Measurements from ENCODE around the gene FAM110A. TPM values are rescaled to one million over a fixed set of nuclear protein-coding genes. Genes with fewer than 3 reads are reported as not detected.

The FAM110A gene
- total and polyA plus RNA-seq, 9 of the 15 experiments (the other 6 are each of a cell fraction or from before 2014, with no cell fraction given): 0.73 to 15.5 (median 3.6) TPM

GRCh38 chr20:843912-844311 is 10.4 kb downstream of the FAM110A start (continued):
- TF ChIP-seq ZNF146 (CRISPR knock-in tag; IDR thresholded peaks at IDR 0.05; ENCODE audit: unreplicated experiment): no peak
- TF ChIP-seq RBM17 (IDR thresholded peaks at IDR 0.05; ENCODE audit: borderline replicate concordance, low read depth, low read length): no peak
- TF ChIP-seq ZNF311 (CRISPR knock-in tag; IDR thresholded peaks at IDR 0.05): no peak
- no peak for TF ChIP-seq FOXM1 (IDR thresholded peaks at IDR 0.05; ENCODE audit: low read depth)
- TF ChIP-seq FOXM1 (CRISPR knock-in tag; IDR thresholded peaks at IDR 0.05; ENCODE audit: low read depth): no peak
- TF ChIP-seq ZSCAN29 (IDR thresholded peaks at IDR 0.05): no peak
- TF ChIP-seq DEAF1 (CRISPR knock-in tag; IDR thresholded peaks at IDR 0.05): no peak
- TF ChIP-seq CC2D1A (IDR thresholded peaks at IDR 0.05): no peak
- no peak for TF ChIP-seq SIN3A (IDR thresholded peaks at IDR 0.05; ENCODE audit: borderline replicate concordance in 2 of 2, control insufficient read depth in 1 of 2, low read depth in 2 of 2, low read length in 2 of 2)
- no peak for TF ChIP-seq ZNF174 (CRISPR knock-in tag; IDR thresholded peaks at IDR 0.05)
- TF ChIP-seq NCOA4 (IDR thresholded peaks at IDR 0.05; ENCODE audit: partially characterized antibody): no peak
- no peak for TF ChIP-seq MAFK (IDR thresholded peaks at IDR 0.05; ENCODE audit: low read length)
- no peak for TF ChIP-seq BRF2 (IDR thresholded peaks at IDR 0.05; ENCODE audit: borderline replicate concordance, insufficient read depth, insufficient read length)
- TF ChIP-seq ZNF232 (CRISPR knock-in tag; IDR thresholded peaks at IDR 0.05): no peak
- TF ChIP-seq CHD7 (IDR thresholded peaks at IDR 0.05; ENCODE audit: low read depth, low read length): no peak
